ENCODE data around the gene FBXO24. TPM values are rescaled to one million over a fixed set of nuclear protein-coding genes. Genes with fewer than 3 reads are reported as not detected.

The FBXO24 gene
- total and polyA plus RNA-seq, 9 of the 15 experiments (the other 6 are each of a cell fraction or from before 2014, with no cell fraction given), result 0.17 to 0.95 (median 0.50) TPM

DNA sequence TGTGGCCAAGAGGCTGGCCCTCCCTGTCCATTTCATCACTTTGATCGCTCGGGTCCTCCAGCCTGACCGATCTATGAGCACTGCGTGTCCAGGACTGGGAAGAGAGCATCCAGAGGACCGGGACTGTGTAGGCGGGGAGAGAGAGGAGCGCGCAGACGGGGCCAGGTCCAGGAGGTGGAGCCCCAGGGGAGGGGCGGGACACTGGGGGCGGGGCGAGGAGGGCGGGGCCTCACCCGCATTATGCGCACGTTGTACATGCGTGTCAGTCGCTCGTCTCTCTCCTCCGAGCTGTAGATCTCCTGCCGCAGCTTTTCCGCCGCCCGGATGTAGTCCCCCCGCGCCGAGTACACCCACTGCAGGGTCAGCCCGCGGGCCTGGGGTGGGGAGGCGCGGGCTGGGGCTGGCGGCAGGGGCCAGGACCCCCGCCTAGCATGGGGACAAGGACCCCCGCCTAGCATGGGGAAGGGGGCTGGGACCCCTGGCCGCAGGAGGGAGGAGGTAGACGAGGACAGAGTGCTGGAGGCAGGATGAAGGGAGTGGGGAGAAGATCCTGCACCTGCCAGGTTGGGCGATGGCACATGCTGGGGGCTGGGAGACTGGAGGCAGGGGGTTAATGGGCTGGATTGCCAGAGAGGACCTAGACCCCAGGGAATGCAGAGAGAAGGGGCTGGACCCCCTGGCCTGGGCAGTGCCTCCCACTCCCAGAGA lies 40.6 kb downstream of the FBXO24 start (continued):
- TF ChIP-seq DDX20 (tag; IDR thresholded peaks at IDR 0.05; ENCODE audit: low read depth) (no peak), SMAD1 (IDR thresholded peaks at IDR 0.05; ENCODE audit: low read depth, low read length, partially characterized antibody) (no peak), ZNF41 (CRISPR knock-in tag; conservative IDR thresholded peaks at IDR 0.05) (no peak), PCBP1 (IDR thresholded peaks at IDR 0.05; ENCODE audit: low read depth, low read length, poor library complexity, severe bottlenecking) (peak; percentile 44), BHLHE40 (IDR thresholded peaks at IDR 0.05; ENCODE audit: low read length) (no peak), CREB1 (IDR thresholded peaks at IDR 0.05) (peak; percentile 52; the same call in 1 of the 2 replicates), CREB1 (CRISPR knock-in tag; IDR thresholded peaks at IDR 0.05) (no peak), ZNF165 (CRISPR knock-in tag; IDR thresholded peaks at IDR 0.05; ENCODE audit: borderline replicate concordance) (no peak), HMG20B (CRISPR knock-in tag; IDR thresholded peaks at IDR 0.05) (no peak), ZBTB1 (CRISPR knock-in tag; IDR thresholded peaks at IDR 0.05; ENCODE audit: borderline replicate concordance, low read depth) (no peak), HDAC3 (IDR thresholded peaks at IDR 0.05; ENCODE audit: borderline replicate concordance, partially characterized antibody) (no peak), SLC30A9 (CRISPR knock-in tag; IDR thresholded peaks at IDR 0.05) (no peak)
- TF ChIP-seq, protein P1, sequence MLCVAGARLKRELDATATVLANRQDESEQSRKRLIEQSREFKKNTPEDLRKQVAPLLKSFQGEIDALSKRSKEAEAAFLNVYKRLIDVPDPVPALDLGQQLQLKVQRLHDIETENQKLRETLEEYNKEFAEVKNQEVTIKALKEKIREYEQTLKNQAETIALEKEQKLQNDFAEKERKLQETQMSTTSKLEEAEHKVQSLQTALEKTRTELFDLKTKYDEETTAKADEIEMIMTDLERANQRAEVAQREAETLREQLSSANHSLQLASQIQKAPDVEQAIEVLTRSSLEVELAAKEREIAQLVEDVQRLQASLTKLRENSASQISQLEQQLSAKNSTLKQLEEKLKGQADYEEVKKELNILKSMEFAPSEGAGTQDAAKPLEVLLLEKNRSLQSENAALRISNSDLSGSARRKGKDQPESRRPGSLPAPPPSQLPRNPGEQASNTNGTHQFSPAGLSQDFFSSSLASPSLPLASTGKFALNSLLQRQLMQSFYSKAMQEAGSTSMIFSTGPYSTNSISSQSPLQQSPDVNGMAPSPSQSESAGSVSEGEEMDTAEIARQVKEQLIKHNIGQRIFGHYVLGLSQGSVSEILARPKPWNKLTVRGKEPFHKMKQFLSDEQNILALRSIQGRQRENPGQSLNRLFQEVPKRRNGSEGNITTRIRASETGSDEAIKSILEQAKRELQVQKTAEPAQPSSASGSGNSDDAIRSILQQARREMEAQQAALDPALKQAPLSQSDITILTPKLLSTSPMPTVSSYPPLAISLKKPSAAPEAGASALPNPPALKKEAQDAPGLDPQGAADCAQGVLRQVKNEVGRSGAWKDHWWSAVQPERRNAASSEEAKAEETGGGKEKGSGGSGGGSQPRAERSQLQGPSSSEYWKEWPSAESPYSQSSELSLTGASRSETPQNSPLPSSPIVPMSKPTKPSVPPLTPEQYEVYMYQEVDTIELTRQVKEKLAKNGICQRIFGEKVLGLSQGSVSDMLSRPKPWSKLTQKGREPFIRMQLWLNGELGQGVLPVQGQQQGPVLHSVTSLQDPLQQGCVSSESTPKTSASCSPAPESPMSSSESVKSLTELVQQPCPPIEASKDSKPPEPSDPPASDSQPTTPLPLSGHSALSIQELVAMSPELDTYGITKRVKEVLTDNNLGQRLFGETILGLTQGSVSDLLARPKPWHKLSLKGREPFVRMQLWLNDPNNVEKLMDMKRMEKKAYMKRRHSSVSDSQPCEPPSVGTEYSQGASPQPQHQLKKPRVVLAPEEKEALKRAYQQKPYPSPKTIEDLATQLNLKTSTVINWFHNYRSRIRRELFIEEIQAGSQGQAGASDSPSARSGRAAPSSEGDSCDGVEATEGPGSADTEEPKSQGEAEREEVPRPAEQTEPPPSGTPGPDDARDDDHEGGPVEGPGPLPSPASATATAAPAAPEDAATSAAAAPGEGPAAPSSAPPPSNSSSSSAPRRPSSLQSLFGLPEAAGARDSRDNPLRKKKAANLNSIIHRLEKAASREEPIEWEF (CRISPR knock-in tag; IDR thresholded peaks at IDR 0.05), result no peak
- TF ChIP-seq, protein P2, sequence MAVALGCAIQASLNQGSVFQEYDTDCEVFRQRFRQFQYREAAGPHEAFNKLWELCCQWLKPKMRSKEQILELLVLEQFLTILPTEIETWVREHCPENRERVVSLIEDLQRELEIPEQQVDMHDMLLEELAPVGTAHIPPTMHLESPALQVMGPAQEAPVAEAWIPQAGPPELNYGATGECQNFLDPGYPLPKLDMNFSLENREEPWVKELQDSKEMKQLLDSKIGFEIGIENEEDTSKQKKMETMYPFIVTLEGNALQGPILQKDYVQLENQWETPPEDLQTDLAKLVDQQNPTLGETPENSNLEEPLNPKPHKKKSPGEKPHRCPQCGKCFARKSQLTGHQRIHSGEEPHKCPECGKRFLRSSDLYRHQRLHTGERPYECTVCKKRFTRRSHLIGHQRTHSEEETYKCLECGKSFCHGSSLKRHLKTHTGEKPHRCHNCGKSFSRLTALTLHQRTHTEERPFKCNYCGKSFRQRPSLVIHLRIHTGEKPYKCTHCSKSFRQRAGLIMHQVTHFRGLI (CRISPR knock-in tag; IDR thresholded peaks at IDR 0.05), result no peak
- TF ChIP-seq, protein P3, sequence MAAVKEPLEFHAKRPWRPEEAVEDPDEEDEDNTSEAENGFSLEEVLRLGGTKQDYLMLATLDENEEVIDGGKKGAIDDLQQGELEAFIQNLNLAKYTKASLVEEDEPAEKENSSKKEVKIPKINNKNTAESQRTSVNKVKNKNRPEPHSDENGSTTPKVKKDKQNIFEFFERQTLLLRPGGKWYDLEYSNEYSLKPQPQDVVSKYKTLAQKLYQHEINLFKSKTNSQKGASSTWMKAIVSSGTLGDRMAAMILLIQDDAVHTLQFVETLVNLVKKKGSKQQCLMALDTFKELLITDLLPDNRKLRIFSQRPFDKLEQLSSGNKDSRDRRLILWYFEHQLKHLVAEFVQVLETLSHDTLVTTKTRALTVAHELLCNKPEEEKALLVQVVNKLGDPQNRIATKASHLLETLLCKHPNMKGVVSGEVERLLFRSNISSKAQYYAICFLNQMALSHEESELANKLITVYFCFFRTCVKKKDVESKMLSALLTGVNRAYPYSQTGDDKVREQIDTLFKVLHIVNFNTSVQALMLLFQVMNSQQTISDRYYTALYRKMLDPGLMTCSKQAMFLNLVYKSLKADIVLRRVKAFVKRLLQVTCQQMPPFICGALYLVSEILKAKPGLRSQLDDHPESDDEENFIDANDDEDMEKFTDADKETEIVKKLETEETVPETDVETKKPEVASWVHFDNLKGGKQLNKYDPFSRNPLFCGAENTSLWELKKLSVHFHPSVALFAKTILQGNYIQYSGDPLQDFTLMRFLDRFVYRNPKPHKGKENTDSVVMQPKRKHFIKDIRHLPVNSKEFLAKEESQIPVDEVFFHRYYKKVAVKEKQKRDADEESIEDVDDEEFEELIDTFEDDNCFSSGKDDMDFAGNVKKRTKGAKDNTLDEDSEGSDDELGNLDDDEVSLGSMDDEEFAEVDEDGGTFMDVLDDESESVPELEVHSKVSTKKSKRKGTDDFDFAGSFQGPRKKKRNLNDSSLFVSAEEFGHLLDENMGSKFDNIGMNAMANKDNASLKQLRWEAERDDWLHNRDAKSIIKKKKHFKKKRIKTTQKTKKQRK (IDR thresholded peaks at IDR 0.05; ENCODE audit: borderline replicate concordance, low read depth, low read length), result no peak
- TF ChIP-seq, protein P4, sequence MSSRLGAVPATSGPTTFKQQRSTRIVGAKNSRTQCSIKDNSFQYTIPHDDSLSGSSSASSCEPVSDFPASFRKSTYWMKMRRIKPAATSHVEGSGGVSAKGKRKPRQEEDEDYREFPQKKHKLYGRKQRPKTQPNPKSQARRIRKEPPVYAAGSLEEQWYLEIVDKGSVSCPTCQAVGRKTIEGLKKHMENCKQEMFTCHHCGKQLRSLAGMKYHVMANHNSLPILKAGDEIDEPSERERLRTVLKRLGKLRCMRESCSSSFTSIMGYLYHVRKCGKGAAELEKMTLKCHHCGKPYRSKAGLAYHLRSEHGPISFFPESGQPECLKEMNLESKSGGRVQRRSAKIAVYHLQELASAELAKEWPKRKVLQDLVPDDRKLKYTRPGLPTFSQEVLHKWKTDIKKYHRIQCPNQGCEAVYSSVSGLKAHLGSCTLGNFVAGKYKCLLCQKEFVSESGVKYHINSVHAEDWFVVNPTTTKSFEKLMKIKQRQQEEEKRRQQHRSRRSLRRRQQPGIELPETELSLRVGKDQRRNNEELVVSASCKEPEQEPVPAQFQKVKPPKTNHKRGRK (tag; IDR thresholded peaks at IDR 0.05), result no peak
